GM18519 (cell line): ENCODE measurements around the gene PTPRN2.
"Not testable (repeated sequence)": the region's sequence is repeated elsewhere in the genome, so short reads cannot be mapped to it uniquely, and the experiment has no call there.

Experiments used
- ATAC-seq: cut with Tn5 transposase; IDR thresholded peaks from one replicate; pipeline ENCODE4 v1.9.1; 2021; ENCODE audit warnings: mild to moderate bottlenecking, moderate library complexity; ENCODE audit not compliant: unreplicated experiment, low FRiP score

Gene PTPRN2

DNA sequence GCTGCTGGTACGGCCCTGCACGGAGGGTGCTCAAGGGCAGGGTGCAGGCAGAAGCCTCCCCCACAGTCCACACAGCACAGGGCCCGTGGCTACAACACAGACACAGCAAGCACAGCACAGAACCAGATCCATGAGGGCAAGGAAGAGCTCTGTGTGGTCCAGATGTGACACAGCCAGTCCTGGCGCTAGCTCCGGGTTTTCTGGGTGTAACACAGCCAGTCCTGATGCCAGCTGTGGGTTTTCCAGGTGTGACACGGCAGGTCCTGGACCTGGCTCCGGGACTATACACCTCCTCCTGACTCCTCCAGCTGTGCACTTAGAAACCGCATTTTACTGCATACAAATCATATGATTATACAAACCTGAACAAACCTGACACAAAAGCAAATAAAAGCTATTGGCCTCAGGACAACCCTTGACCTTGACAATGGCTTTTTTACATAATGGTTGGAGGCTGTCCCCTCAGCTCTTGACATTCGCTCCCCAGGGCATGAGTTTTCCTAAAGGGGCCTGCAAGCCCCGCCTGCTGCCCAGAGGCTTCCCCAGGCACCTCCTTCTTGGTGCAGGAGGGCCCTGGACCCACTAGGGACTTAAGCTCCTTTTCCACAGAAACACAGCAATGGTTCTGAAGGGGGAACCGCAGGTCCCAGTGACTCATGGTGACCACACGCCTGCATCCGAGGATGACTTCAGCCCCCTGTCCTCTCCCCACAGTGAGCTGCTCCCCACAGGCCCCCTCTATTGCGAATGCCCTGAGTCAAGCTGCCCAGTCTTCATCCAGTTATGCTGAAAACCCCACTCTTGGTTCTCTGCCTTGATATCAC lies 209.6 kb downstream of the PTPRN2 start:
- no peak for ATAC-seq

DNA sequence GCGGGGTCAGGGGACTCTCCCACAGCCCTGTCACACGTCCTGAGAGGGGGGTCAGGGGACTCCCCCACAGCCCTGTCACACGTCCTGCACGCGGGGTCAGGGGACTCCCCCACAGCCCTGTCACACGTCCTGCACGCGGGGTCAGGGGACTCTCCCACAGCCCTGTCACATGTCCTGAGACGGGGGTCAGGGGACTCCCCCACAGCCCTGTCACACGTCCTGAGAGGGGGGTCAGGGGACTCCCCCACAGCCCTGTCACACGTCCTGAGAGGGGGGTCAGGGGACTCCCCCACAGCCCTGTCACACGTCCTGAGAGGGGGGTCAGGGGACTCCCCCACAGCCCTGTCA lies 210.8 kb downstream of the PTPRN2 start:
- ATAC-seq: not testable (repeated sequence)

GRCh38 chr7:158376146-158376838 lies 211.3 kb downstream of the PTPRN2 start:
- ATAC-seq: not testable (repeated sequence)

DNA sequence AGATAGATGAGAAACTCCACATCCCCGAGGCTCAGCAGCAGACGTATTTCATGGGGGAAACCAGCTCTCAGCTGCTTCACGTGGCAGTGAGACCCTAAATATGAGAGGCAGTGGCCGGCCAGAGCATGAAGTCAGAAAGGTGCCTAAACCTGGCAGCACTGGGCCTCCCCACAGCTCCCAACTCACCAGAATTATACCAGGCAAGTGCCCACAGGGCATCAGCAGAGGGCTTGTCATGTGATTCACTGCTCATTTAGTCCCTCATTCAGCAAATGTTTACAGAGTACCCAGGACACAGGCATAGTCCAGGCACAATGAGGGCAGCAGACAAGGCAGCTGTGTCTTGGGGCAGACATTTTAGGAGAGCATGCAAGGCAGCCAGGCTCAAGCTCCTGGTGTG lies 212.6 kb downstream of the PTPRN2 start:
- ATAC-seq: no peak

GRCh38 chr7:158374586-158374985 lies 213.0 kb downstream of the PTPRN2 start:
- ATAC-seq: no peak

DNA sequence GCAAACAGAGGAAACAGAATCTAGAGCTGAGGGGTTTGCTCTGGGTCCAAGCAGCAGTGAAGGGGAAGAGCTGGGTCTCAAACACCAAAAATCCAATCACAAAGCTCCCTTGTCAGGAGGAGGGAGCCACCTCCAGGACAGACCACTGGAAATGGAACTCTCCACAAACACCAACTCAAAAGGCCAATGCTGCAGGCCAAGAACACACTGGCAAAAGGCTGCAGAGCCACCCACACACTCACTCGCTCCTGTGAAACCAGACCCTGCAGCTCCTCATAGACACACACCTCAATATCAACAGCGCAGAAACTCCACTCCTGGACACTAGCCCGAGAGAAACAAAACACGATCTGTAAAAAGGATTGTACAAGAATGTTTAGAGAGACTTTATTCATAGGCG lies 213.5 kb downstream of the PTPRN2 start:
- ATAC-seq: no peak

DNA sequence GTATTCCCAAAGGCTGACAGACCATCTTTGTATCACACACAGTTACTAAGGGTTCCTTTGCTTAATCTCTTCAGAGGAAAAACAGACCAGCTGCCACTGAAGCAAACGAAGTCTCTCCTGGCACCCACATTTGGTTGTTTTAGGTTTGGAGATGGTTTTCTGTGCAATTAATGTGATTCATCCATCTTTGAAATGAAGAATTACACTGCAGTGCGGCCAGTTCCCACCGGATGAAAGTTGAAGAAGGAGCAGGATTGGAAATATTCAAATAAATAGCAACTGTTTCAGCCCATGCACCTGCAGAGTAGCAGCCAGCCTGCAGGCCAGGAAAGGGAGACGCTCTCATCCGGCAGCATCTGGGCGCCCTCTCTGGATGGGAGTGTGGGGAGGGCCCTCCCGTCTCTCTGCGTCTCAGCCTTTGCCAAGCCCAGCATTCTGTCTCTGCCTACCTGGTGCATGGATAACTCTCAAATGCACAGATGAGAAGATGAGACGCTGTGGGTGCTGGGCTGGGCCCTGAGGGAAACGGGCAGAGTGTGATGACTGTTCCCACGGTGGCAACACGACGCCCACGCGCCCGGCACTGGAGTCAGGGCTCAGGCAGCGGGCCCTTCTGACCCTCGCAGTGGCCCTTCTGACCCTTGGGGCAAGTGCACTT lies 214.0 kb downstream of the PTPRN2 start:
- no peak for ATAC-seq

DNA sequence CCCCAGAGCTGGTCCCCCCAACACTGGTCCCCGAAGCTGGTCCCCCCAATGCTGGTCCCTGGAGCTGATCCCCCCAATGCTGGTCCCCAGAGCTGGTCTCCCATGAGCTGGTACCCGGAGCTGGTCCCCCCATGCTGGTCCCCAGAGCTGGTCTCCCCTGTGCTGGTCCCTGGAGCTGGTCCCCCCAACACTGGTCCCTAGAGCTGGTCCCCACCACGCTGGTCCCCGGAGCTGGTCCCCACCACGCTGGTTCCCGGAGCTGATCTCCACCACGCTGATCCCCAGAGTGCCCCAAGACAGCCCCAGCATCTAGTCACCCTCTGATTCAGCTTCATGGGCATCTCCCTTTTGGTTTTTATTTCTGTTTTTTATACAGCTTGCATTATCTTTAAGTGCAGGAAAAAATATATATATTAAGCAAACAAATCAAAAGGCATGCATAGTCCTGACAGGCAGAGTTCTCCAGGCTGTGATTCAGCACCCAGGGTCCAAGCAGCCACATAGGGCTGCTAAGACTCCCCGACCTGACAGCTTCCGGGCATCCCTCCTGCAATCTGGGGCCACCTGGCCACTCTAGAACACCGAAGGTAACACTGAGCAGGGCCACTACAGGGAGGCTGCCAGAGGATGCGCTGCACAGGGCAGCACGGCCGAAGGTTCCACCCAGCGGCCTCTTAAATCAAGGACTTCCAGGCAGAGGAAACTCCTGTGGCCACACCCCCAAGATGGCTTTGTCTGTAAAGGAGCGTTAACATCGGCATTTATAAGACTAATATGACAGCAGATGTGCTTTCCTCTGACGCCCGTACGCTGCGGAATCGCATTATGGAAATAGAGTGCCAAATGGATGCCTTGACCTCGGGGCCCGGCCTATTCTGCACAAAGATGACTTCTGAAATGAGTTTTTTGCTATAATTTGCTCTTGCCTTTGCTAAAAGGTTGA lies 215.0 kb downstream of the PTPRN2 start:
- no peak for ATAC-seq

DNA sequence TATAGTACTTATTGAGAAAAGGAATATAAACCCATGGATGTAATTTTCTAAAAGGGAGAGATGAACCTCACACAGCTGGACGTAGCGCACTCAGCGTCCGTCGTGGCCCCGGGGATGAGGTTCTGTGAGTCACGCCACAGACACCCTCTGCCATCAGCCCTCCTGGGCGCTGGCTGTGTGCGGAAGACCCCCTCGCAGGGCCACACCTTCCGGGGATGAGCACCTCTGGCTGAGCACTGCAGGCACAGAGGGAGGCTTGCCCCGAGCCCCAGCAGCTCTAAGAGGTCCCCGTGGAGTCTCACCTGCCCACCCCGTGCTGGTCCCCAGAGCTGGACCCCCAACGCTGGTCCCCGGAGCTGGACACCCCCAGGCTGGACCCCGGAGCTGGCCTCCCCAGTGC lies 215.8 kb downstream of the PTPRN2 start:
- ATAC-seq: no peak

GRCh38 chr7:158369866-158370265 lies 217.8 kb downstream of the PTPRN2 start:
- ATAC-seq: no peak

GRCh38 chr7:158369290-158369689 lies 218.3 kb downstream of the PTPRN2 start:
- ATAC-seq: no peak

GRCh38 chr7:158368449-158368848 lies 219.2 kb downstream of the PTPRN2 start:
- no peak for ATAC-seq

DNA sequence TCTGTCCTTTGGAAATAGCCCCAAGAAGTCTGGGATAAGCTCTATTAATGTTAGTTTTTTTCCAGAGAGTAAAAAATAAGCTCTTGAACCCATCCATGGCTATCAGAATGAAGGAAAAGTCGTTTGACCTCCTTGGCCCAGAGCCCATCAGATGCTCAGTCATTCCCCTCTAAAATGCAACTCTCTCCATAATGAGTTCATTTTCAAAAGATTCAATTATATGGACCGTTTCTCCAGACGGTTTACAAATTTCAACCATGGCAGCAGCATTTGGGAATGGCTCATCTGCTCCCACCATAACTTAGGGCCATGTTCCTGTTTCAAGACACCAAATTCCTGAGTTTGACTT lies 220.0 kb downstream of the PTPRN2 start:
- no peak for ATAC-seq

DNA sequence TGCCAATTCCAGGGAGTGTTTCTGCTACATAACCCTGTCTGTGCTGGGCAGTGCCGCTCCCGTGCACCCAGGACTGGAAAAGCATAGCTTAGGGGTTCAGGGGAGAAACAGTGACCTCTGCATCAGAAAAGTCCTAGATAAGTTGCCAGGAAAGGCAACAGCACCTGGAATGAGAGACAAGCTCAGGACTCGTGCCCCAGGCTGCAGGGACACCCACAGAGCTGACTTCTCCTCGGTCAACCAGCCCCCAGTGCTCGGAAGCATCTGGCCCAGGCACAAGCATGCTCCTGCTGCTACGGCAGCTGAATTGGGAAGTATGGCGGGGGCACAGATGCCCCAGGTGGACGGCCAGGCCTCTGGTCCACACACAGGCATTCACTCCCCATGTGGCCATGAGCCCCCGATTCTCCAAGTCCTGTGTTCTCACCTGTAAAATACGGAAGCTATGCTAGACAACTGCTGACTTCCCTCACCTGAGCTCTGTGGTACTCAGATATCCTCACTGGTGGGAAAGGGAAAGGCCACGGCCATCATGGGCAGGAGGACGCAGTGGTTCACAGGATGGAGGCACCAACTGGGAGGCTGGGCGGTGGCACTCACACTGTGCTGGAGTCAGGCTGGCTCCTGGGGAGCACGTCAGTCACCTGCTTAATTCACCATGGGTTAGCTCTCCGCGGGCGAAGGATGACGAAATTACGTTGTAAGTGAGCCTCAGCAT lies 220.5 kb downstream of the PTPRN2 start:
- no peak for ATAC-seq

GRCh38 chr7:158366346-158366745 lies 221.3 kb downstream of the PTPRN2 start:
- no peak for ATAC-seq

DNA sequence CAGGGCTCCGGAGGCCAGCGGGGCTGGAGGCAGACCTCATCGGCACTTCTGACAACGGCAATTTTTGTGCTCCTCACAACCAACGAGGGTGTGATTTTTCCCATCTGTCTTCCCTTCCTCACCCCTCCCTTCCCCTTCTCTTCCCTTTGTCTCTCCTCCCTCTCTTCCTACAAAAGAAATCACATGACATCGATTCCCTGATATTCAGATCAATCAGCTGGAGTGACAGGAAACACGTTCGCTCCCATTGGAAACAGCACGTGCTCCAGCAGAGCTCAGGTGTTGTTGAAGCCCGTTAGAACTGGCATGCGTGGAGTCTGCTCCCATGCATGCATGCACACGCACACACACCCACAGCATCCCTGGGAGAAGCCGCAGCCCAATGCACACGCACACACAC lies 222.4 kb downstream of the PTPRN2 start:
- ATAC-seq: no peak

DNA sequence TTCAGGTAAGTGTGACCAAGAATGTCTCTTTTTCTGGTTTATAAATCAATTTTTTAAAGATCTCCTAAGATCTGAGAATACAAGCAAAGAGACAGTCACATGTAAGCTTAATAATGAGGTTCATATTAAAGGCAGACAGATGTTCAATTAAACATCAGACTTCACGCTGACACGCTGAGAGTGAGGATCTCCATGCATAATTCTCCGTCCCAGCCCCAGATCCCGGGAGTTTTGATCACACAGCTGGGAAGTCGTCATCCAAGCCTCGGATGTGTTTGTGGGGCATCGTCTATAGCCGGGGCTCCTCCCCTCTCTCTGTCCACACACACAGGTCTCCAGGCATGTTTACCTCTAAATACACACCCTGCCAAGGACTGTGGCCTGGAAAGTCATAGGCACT lies 223.2 kb downstream of the PTPRN2 start:
- no peak for ATAC-seq

DNA sequence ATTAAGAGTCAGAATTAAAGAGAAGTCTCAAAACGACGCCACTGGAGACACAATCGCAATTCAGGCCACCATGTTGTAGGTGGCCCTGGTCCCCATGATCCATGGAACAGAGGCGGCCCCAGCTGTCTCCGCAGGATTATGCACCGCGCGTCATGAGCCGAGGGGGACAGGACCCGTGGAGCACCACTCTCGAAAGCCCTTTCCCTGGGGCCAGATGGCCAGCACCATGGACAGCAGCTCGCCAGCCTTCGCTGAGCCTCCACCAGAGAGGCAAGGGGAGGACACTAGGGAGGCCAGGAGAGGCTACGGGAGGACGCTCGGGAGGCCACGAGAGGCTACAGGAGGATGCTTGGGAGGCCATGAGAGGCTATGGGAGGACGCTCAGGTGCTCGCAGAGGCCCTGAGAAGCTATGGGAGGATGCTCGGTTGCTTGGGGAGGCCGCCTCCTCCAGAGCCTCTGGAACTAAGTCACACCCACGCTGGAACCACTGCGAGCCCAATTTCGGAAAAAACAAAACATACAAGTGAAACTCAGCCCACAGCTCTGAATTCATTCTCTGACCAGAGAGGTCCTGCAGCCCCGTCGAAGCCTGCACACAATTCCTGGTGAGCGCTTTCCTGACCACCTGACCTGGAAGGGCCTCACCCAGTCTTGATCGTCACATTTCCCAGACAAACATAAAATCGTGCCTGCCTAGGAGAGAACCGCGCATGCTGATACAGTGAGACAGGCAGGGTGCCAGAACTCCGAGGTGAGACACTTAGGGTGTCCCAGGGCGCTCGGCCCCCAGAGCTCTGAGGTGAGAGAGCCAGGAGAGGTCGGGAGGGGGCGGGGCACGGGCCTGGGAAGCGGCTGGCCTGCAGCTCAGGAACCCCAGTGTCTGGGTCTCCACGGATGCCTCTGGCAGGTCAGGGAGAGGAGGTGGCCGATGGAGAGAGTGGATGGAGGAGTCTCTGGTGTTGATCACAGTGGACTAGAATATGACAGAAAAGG lies 224.4 kb downstream of the PTPRN2 start:
- no peak for ATAC-seq

- ATAC-seq: no peak
Measured at GRCh38 chr7:158362001-158362400, 225.6 kb downstream of the PTPRN2 start.
